Measurements from ENCODE around the gene NCKAP5.

Gene NCKAP5

GRCh38 chr2:132949108-132949507, 619.2 kb downstream of the NCKAP5 start:
- no peak for DNase-seq
- no peak overlapping the region for H3K27ac ChIP-seq (ENCODE audit: insufficient read depth in 1 of 2, low read depth in 1 of 2, low read length in 2 of 2, poor library complexity in 1 of 2, severe bottlenecking in 2 of 2)
- H3K4me3 ChIP-seq (ENCODE audit: control insufficient read depth in 1 of 7, extremely low read depth in 1 of 7, insufficient read depth in 4 of 7, low read depth in 2 of 7, low read length in 6 of 7) = no peak overlapping the region
- H3K4me1 ChIP-seq (ENCODE audit: control extremely low read depth in 1 of 4, control insufficient read depth in 4 of 4, insufficient read depth in 4 of 4, low read length in 3 of 4) = no peaks in the 10 kb centered on the region
- H3K27me3 ChIP-seq (replicated peaks in 2 of 5; ENCODE audit: control insufficient read depth in 4 of 5, insufficient read depth in 5 of 5, low read length in 4 of 5) = no peaks in the 10 kb centered on the region
- H3K36me3 ChIP-seq (ENCODE audit: control insufficient read depth in 4 of 4, insufficient read depth in 4 of 4, low read length in 3 of 4) = no peaks in the 10 kb centered on the region
- POLR2A ChIA-PET = no interaction called here
- WGBS (ENCODE audit: insufficient coverage) = 50% methylated on average over 3 of the region's 3 CpGs
- CTCF ChIA-PET = no interaction called here
- H3K9me3 ChIP-seq (ENCODE audit: control extremely low read depth in 1 of 5, control insufficient read depth in 4 of 5, insufficient read depth in 2 of 5, low read depth in 1 of 5, low read length in 4 of 5) = no peaks in the 10 kb centered on the region

- Histone ChIP-seq H3K36me3 (ENCODE audit: control insufficient read depth in 4 of 4, insufficient read depth in 4 of 4, low read length in 3 of 4) (no peaks in the 10 kb centered on the region), H3K4me1 (ENCODE audit: control extremely low read depth in 1 of 4, control insufficient read depth in 4 of 4, insufficient read depth in 4 of 4, low read length in 3 of 4) (no peaks in the 10 kb centered on the region), H3K27ac (ENCODE audit: insufficient read depth in 1 of 2, low read depth in 1 of 2, low read length in 2 of 2, poor library complexity in 1 of 2, severe bottlenecking in 2 of 2) (no peak overlapping the region), H3K27me3 (replicated peaks in 2 of 5; ENCODE audit: control insufficient read depth in 4 of 5, insufficient read depth in 5 of 5, low read length in 4 of 5) (peaks cover 0 to 3% (median 0%) of the 10 kb centered on the region in 5 experiments), H3K4me3 (ENCODE audit: control insufficient read depth in 1 of 7, extremely low read depth in 1 of 7, insufficient read depth in 4 of 7, low read depth in 2 of 7, low read length in 6 of 7) (no peak overlapping the region), H3K9me3 (ENCODE audit: control extremely low read depth in 1 of 5, control insufficient read depth in 4 of 5, insufficient read depth in 2 of 5, low read depth in 1 of 5, low read length in 4 of 5) (no peaks in the 10 kb centered on the region)
- CTCF ChIA-PET = no interaction called here
- 98% methylated on average over 4 of the region's 6 CpGs for WGBS (ENCODE audit: insufficient coverage)
- DNase-seq = no peak
- POLR2A ChIA-PET = no interaction called here
Observed at GRCh38 chr2:132948211-132948610, 620.1 kb downstream of the NCKAP5 start.

DNA sequence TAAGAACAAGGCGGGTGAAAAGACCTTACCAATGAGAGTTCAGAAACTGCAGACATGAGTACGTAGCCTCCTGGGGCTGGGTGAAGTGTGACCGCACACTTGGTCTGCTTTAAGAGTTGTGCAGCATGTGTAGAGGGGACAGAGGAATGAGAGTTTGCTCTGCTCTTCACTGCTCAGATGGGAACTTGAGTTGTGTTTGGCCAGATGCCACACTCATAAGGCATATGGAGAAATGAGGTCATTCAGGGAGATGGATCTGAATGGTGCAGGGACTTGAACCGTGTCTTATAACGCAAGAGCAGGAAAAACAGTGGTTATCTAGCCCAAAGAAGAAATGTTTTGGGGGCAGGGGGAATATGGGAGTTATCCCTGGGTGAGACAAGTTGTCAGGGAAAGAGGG, 624.4 kb downstream of the NCKAP5 start:
- CTCF ChIA-PET = no interaction called here
- no peak for DNase-seq
- Histone ChIP-seq H3K27me3 (replicated peaks in 2 of 5; ENCODE audit: control insufficient read depth in 4 of 5, insufficient read depth in 5 of 5, low read length in 4 of 5) (peaks cover 0 to 3% (median 0%) of the 10 kb centered on the region in 5 experiments), H3K9me3 (ENCODE audit: control extremely low read depth in 1 of 5, control insufficient read depth in 4 of 5, insufficient read depth in 2 of 5, low read depth in 1 of 5, low read length in 4 of 5) (no peaks in the 10 kb centered on the region), H3K4me3 (ENCODE audit: control insufficient read depth in 1 of 7, extremely low read depth in 1 of 7, insufficient read depth in 4 of 7, low read depth in 2 of 7, low read length in 6 of 7) (no peak overlapping the region), H3K36me3 (ENCODE audit: control insufficient read depth in 4 of 4, insufficient read depth in 4 of 4, low read length in 3 of 4) (no peaks in the 10 kb centered on the region), H3K27ac (ENCODE audit: insufficient read depth in 1 of 2, low read depth in 1 of 2, low read length in 2 of 2, poor library complexity in 1 of 2, severe bottlenecking in 2 of 2) (no peak overlapping the region), H3K4me1 (ENCODE audit: control extremely low read depth in 1 of 4, control insufficient read depth in 4 of 4, insufficient read depth in 4 of 4, low read length in 3 of 4) (no peaks in the 10 kb centered on the region)
- 98% methylated on average over 5 of the region's 5 CpGs for WGBS (ENCODE audit: insufficient coverage)
- POLR2A ChIA-PET = no interaction called here

- Histone ChIP-seq H3K27me3 (replicated peaks in 2 of 5; ENCODE audit: control insufficient read depth in 4 of 5, insufficient read depth in 5 of 5, low read length in 4 of 5) (peaks cover 0 to 3% (median 0%) of the 10 kb centered on the region in 5 experiments), H3K4me3 (ENCODE audit: control insufficient read depth in 1 of 7, extremely low read depth in 1 of 7, insufficient read depth in 4 of 7, low read depth in 2 of 7, low read length in 6 of 7) (no peak overlapping the region), H3K9me3 (ENCODE audit: control extremely low read depth in 1 of 5, control insufficient read depth in 4 of 5, insufficient read depth in 2 of 5, low read depth in 1 of 5, low read length in 4 of 5) (no peaks in the 10 kb centered on the region), H3K27ac (ENCODE audit: insufficient read depth in 1 of 2, low read depth in 1 of 2, low read length in 2 of 2, poor library complexity in 1 of 2, severe bottlenecking in 2 of 2) (no peak overlapping the region), H3K36me3 (ENCODE audit: control insufficient read depth in 4 of 4, insufficient read depth in 4 of 4, low read length in 3 of 4) (no peaks in the 10 kb centered on the region), H3K4me1 (ENCODE audit: control extremely low read depth in 1 of 4, control insufficient read depth in 4 of 4, insufficient read depth in 4 of 4, low read length in 3 of 4) (no peaks in the 10 kb centered on the region)
- WGBS (ENCODE audit: insufficient coverage) = 100% methylated on average over 1 of the region's 4 CpGs
- CTCF ChIA-PET = no interaction called here
- POLR2A ChIA-PET = no interaction called here
- DNase-seq = no peak
Observed at GRCh38 chr2:132941296-132942020, 626.8 kb downstream of the NCKAP5 start.

DNA sequence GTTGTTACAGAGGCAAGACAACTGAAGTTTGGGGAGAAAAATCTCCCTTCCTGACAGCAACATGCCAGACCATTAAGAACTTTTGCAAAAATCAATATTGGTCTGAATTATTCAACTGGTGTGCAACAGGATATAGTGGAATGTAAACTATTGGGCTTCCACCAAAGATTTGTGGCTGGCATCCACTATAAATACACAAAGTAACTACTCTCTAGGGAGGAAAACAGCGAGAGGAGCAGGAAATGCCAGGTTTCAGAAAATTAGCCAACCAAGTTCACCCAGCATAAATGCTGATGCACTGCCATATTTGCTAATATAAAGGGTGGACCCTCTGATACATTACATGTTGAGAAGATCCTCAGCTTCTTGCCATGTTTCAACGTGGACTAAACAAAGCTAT, 630.6 kb downstream of the NCKAP5 start:
- Histone ChIP-seq H3K4me3 (ENCODE audit: control insufficient read depth in 1 of 7, extremely low read depth in 1 of 7, insufficient read depth in 4 of 7, low read depth in 2 of 7, low read length in 6 of 7) (no peak overlapping the region), H3K27ac (ENCODE audit: insufficient read depth in 1 of 2, low read depth in 1 of 2, low read length in 2 of 2, poor library complexity in 1 of 2, severe bottlenecking in 2 of 2) (no peak overlapping the region), H3K4me1 (ENCODE audit: control extremely low read depth in 1 of 4, control insufficient read depth in 4 of 4, insufficient read depth in 4 of 4, low read length in 3 of 4) (no peaks in the 10 kb centered on the region), H3K27me3 (replicated peaks in 2 of 5; ENCODE audit: control insufficient read depth in 4 of 5, insufficient read depth in 5 of 5, low read length in 4 of 5) (no peaks in the 10 kb centered on the region), H3K9me3 (ENCODE audit: control extremely low read depth in 1 of 5, control insufficient read depth in 4 of 5, insufficient read depth in 2 of 5, low read depth in 1 of 5, low read length in 4 of 5) (no peaks in the 10 kb centered on the region), H3K36me3 (ENCODE audit: control insufficient read depth in 4 of 4, insufficient read depth in 4 of 4, low read length in 3 of 4) (no peaks in the 10 kb centered on the region)
- no peak for DNase-seq
- 100% methylated on average over 1 of the region's 2 CpGs for WGBS (ENCODE audit: insufficient coverage)
- ChIA-PET CTCF (no interaction called here), POLR2A (no interaction called here)

DNA sequence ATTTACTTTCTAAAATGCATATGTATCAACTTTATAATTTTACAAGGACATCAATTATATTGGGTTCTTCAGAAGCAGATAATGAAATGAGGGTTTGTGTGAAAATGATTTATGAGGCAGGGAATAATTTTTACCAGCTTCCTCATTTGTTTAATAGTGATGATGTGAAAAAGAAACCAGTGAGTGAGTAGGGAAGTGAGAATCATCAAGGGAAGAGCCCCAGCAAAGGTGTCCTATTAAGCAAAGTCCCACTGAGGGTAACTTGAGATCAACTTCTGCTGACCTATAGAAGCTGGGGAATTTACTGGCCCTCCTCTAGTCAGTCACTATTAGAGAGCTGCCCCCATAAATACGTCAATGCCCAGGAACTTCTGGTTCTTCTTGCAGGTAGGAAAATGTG, 631.5 kb downstream of the NCKAP5 start:
- WGBS (ENCODE audit: insufficient coverage) = no CpG with 5 or more reads among the region's 1 CpG
- Histone ChIP-seq H3K36me3 (ENCODE audit: control insufficient read depth in 4 of 4, insufficient read depth in 4 of 4, low read length in 3 of 4) (no peaks in the 10 kb centered on the region), H3K9me3 (ENCODE audit: control extremely low read depth in 1 of 5, control insufficient read depth in 4 of 5, insufficient read depth in 2 of 5, low read depth in 1 of 5, low read length in 4 of 5) (no peaks in the 10 kb centered on the region), H3K4me3 (ENCODE audit: control insufficient read depth in 1 of 7, extremely low read depth in 1 of 7, insufficient read depth in 4 of 7, low read depth in 2 of 7, low read length in 6 of 7) (no peak overlapping the region), H3K4me1 (ENCODE audit: control extremely low read depth in 1 of 4, control insufficient read depth in 4 of 4, insufficient read depth in 4 of 4, low read length in 3 of 4) (no peaks in the 10 kb centered on the region), H3K27me3 (replicated peaks in 2 of 5; ENCODE audit: control insufficient read depth in 4 of 5, insufficient read depth in 5 of 5, low read length in 4 of 5) (no peaks in the 10 kb centered on the region), H3K27ac (ENCODE audit: insufficient read depth in 1 of 2, low read depth in 1 of 2, low read length in 2 of 2, poor library complexity in 1 of 2, severe bottlenecking in 2 of 2) (no peak overlapping the region)
- CTCF ChIA-PET = no interaction called here
- POLR2A ChIA-PET = no interaction called here
- no peak for DNase-seq

GRCh38 chr2:132936261-132936660, 632.0 kb downstream of the NCKAP5 start:
- Histone ChIP-seq H3K27ac (ENCODE audit: insufficient read depth in 1 of 2, low read depth in 1 of 2, low read length in 2 of 2, poor library complexity in 1 of 2, severe bottlenecking in 2 of 2) (no peak overlapping the region), H3K4me1 (ENCODE audit: control extremely low read depth in 1 of 4, control insufficient read depth in 4 of 4, insufficient read depth in 4 of 4, low read length in 3 of 4) (no peaks in the 10 kb centered on the region), H3K36me3 (ENCODE audit: control insufficient read depth in 4 of 4, insufficient read depth in 4 of 4, low read length in 3 of 4) (no peaks in the 10 kb centered on the region), H3K4me3 (ENCODE audit: control insufficient read depth in 1 of 7, extremely low read depth in 1 of 7, insufficient read depth in 4 of 7, low read depth in 2 of 7, low read length in 6 of 7) (no peak overlapping the region), H3K27me3 (replicated peaks in 2 of 5; ENCODE audit: control insufficient read depth in 4 of 5, insufficient read depth in 5 of 5, low read length in 4 of 5) (no peaks in the 10 kb centered on the region), H3K9me3 (ENCODE audit: control extremely low read depth in 1 of 5, control insufficient read depth in 4 of 5, insufficient read depth in 2 of 5, low read depth in 1 of 5, low read length in 4 of 5) (no peaks in the 10 kb centered on the region)
- WGBS (ENCODE audit: insufficient coverage) = no CpG with 5 or more reads among the region's 1 CpG
- ChIA-PET POLR2A (no interaction called here), CTCF (no interaction called here)
- DNase-seq = no peak

All from common myeloid progenitor, CD34-positive (primary cell).